ENCODE results near the gene MROH7.

MROH7 gene

GRCh38 chr1:54701066-54701465 lies 59.5 kb downstream of the MROH7 start:
- TF ChIP-seq SPI1 (IDR thresholded peaks at IDR 0.05; ENCODE audit: low read depth, low read length) (no peak), TAF1 (IDR thresholded peaks at IDR 0.05; ENCODE audit: low read depth, low read length) (no peak)
- FAIRE-seq (no peak), DNase-seq (ENCODE audit: insufficient read length, low spot score) (no peak)

GRCh38 chr1:54701996-54702395 lies 60.4 kb downstream of the MROH7 start:
- FAIRE-seq (no peak), DNase-seq (ENCODE audit: insufficient read length, low spot score) (no peak)
- no peak for TF ChIP-seq POU2F2 (IDR thresholded peaks at IDR 0.05; ENCODE audit: low read depth, low read length)
- no peak for TF ChIP-seq TAF1 (IDR thresholded peaks at IDR 0.05; ENCODE audit: low read depth, low read length)
- TF ChIP-seq PAX5 (IDR thresholded peaks at IDR 0.05; ENCODE audit: insufficient read depth, low read length, severe bottlenecking) = no peak
- no peak for TF ChIP-seq SPI1 (IDR thresholded peaks at IDR 0.05; ENCODE audit: low read depth, low read length)
- TF ChIP-seq POLR2A (IDR thresholded peaks at IDR 0.05; ENCODE audit: low read depth, low read length) = no peak
- no peak for TF ChIP-seq POLR2AphosphoS5 (IDR thresholded peaks at IDR 0.05; ENCODE audit: low read depth, low read length)

GRCh38 chr1:54703471-54703870 lies 61.9 kb downstream of the MROH7 start:
- no peak for DNase-seq (ENCODE audit: insufficient read length, low spot score)
- TF ChIP-seq TAF1 (IDR thresholded peaks at IDR 0.05; ENCODE audit: low read depth, low read length) (no peak), POLR2AphosphoS5 (IDR thresholded peaks at IDR 0.05; ENCODE audit: low read depth, low read length) (no peak), POU2F2 (IDR thresholded peaks at IDR 0.05; ENCODE audit: low read depth, low read length) (no peak), POLR2A (IDR thresholded peaks at IDR 0.05; ENCODE audit: low read depth, low read length) (no peak), SPI1 (IDR thresholded peaks at IDR 0.05; ENCODE audit: low read depth, low read length) (no peak), PAX5 (IDR thresholded peaks at IDR 0.05; ENCODE audit: insufficient read depth, low read length, severe bottlenecking) (no peak)
- no peak for FAIRE-seq

GRCh38 chr1:54705153-54705552 lies 63.6 kb downstream of the MROH7 start:
- DNase-seq (ENCODE audit: insufficient read length, low spot score) (no peak), FAIRE-seq (no peak)
- TF ChIP-seq TAF1 (IDR thresholded peaks at IDR 0.05; ENCODE audit: low read depth, low read length) = no peak
- no peak for TF ChIP-seq SPI1 (IDR thresholded peaks at IDR 0.05; ENCODE audit: low read depth, low read length)
- TF ChIP-seq POLR2AphosphoS5 (IDR thresholded peaks at IDR 0.05; ENCODE audit: low read depth, low read length) = no peak
- no peak for TF ChIP-seq POLR2A (IDR thresholded peaks at IDR 0.05; ENCODE audit: low read depth, low read length)
- TF ChIP-seq PAX5 (IDR thresholded peaks at IDR 0.05; ENCODE audit: insufficient read depth, low read length, severe bottlenecking) = no peak
- TF ChIP-seq POU2F2 (IDR thresholded peaks at IDR 0.05; ENCODE audit: low read depth, low read length) = no peak

- no peak for TF ChIP-seq POLR2AphosphoS5 (IDR thresholded peaks at IDR 0.05; ENCODE audit: low read depth, low read length)
- no peak for TF ChIP-seq SPI1 (IDR thresholded peaks at IDR 0.05; ENCODE audit: low read depth, low read length)
- TF ChIP-seq POU2F2 (IDR thresholded peaks at IDR 0.05; ENCODE audit: low read depth, low read length) = no peak
- TF ChIP-seq PAX5 (IDR thresholded peaks at IDR 0.05; ENCODE audit: insufficient read depth, low read length, severe bottlenecking) = no peak
- TF ChIP-seq POLR2A (IDR thresholded peaks at IDR 0.05; ENCODE audit: low read depth, low read length) = no peak
- TF ChIP-seq TAF1 (IDR thresholded peaks at IDR 0.05; ENCODE audit: low read depth, low read length) = no peak
- no peak for FAIRE-seq
- no peak for DNase-seq (ENCODE audit: insufficient read length, low spot score)
Measured at GRCh38 chr1:54706419-54706818, 64.8 kb downstream of the MROH7 start.

- FAIRE-seq (no peak), DNase-seq (ENCODE audit: insufficient read length, low spot score) (no peak)
- no peak for TF ChIP-seq PAX5 (IDR thresholded peaks at IDR 0.05; ENCODE audit: insufficient read depth, low read length, severe bottlenecking)
- TF ChIP-seq POLR2A (IDR thresholded peaks at IDR 0.05; ENCODE audit: low read depth, low read length) = no peak
- no peak for TF ChIP-seq SPI1 (IDR thresholded peaks at IDR 0.05; ENCODE audit: low read depth, low read length)
- no peak for TF ChIP-seq TAF1 (IDR thresholded peaks at IDR 0.05; ENCODE audit: low read depth, low read length)
- TF ChIP-seq POLR2AphosphoS5 (IDR thresholded peaks at IDR 0.05; ENCODE audit: low read depth, low read length) = no peak
- no peak for TF ChIP-seq POU2F2 (IDR thresholded peaks at IDR 0.05; ENCODE audit: low read depth, low read length)
Measured at GRCh38 chr1:54708385-54708784, 66.8 kb downstream of the MROH7 start.

GRCh38 chr1:54709547-54710292 lies 68.1 kb downstream of the MROH7 start:
- TF ChIP-seq POLR2AphosphoS5 (IDR thresholded peaks at IDR 0.05; ENCODE audit: low read depth, low read length) (no peak), PAX5 (IDR thresholded peaks at IDR 0.05; ENCODE audit: insufficient read depth, low read length, severe bottlenecking) (no peak), TAF1 (IDR thresholded peaks at IDR 0.05; ENCODE audit: low read depth, low read length) (no peak), SPI1 (IDR thresholded peaks at IDR 0.05; ENCODE audit: low read depth, low read length) (no peak), POLR2A (IDR thresholded peaks at IDR 0.05; ENCODE audit: low read depth, low read length) (no peak), POU2F2 (IDR thresholded peaks at IDR 0.05; ENCODE audit: low read depth, low read length) (no peak)
- no peak for FAIRE-seq
- DNase-seq (ENCODE audit: insufficient read length, low spot score) = no peak

GRCh38 chr1:54710434-54710833 lies 68.8 kb downstream of the MROH7 start:
- FAIRE-seq (no peak), DNase-seq (ENCODE audit: insufficient read length, low spot score) (no peak)
- TF ChIP-seq POU2F2 (IDR thresholded peaks at IDR 0.05; ENCODE audit: low read depth, low read length) (no peak), POLR2A (IDR thresholded peaks at IDR 0.05; ENCODE audit: low read depth, low read length) (no peak), TAF1 (IDR thresholded peaks at IDR 0.05; ENCODE audit: low read depth, low read length) (no peak), PAX5 (IDR thresholded peaks at IDR 0.05; ENCODE audit: insufficient read depth, low read length, severe bottlenecking) (no peak)

- TF ChIP-seq POLR2A (IDR thresholded peaks at IDR 0.05; ENCODE audit: low read depth, low read length) (no peak), TAF1 (IDR thresholded peaks at IDR 0.05; ENCODE audit: low read depth, low read length) (no peak), POLR2AphosphoS5 (IDR thresholded peaks at IDR 0.05; ENCODE audit: low read depth, low read length) (no peak), POU2F2 (IDR thresholded peaks at IDR 0.05; ENCODE audit: low read depth, low read length) (no peak), SPI1 (IDR thresholded peaks at IDR 0.05; ENCODE audit: low read depth, low read length) (no peak), PAX5 (IDR thresholded peaks at IDR 0.05; ENCODE audit: insufficient read depth, low read length, severe bottlenecking) (no peak)
- DNase-seq (ENCODE audit: insufficient read length, low spot score) (no peak), FAIRE-seq (no peak)
Measured at GRCh38 chr1:54710841-54711240, 69.3 kb downstream of the MROH7 start.

GRCh38 chr1:54711536-54711935 lies 70.0 kb downstream of the MROH7 start:
- TF ChIP-seq POLR2A (IDR thresholded peaks at IDR 0.05; ENCODE audit: low read depth, low read length) (no peak), SPI1 (IDR thresholded peaks at IDR 0.05; ENCODE audit: low read depth, low read length) (no peak), POU2F2 (IDR thresholded peaks at IDR 0.05; ENCODE audit: low read depth, low read length) (no peak), PAX5 (IDR thresholded peaks at IDR 0.05; ENCODE audit: insufficient read depth, low read length, severe bottlenecking) (no peak), TAF1 (IDR thresholded peaks at IDR 0.05; ENCODE audit: low read depth, low read length) (no peak), POLR2AphosphoS5 (IDR thresholded peaks at IDR 0.05; ENCODE audit: low read depth, low read length) (no peak)
- no peak for DNase-seq (ENCODE audit: insufficient read length, low spot score)
- no peak for FAIRE-seq

All from GM12891 (cell line).